Measurements from ENCODE around the gene THEMIS.

Gene THEMIS

GRCh38 chr6:127737768-127738167, 163.1 kb downstream of the THEMIS start:
- TF ChIP-seq CTCF (conservative IDR thresholded peaks at IDR 0.05; ENCODE audit: control insufficient read depth, insufficient read depth, low read depth, low read length) = no peak
- H3K4me3 ChIP-seq (ENCODE audit: control insufficient read depth, low read depth, low read length) = no peak overlapping the region
- peak; percentile 5 for DNase-seq (ENCODE audit: low read depth)

GRCh38 chr6:127737009-127737486, 163.8 kb downstream of the THEMIS start:
- H3K4me3 ChIP-seq (ENCODE audit: control insufficient read depth, low read depth, low read length) = no peak overlapping the region
- DNase-seq (ENCODE audit: low read depth) = peak; percentile 74
- peak; percentile 70 for TF ChIP-seq CTCF (conservative IDR thresholded peaks at IDR 0.05; ENCODE audit: control insufficient read depth, insufficient read depth, low read depth, low read length)

GRCh38 chr6:127732927-127733326, 167.9 kb downstream of the THEMIS start:
- no peak overlapping the region for H3K4me3 ChIP-seq (ENCODE audit: control insufficient read depth, low read depth, low read length)
- TF ChIP-seq CTCF (conservative IDR thresholded peaks at IDR 0.05; ENCODE audit: control insufficient read depth, insufficient read depth, low read depth, low read length) = no peak
- DNase-seq (ENCODE audit: low read depth) = no peak

GRCh38 chr6:127727260-127727953, 173.5 kb downstream of the THEMIS start:
- H3K4me3 ChIP-seq (ENCODE audit: control insufficient read depth, low read depth, low read length) = no peak overlapping the region
- no peak for DNase-seq (ENCODE audit: low read depth)
- TF ChIP-seq CTCF (conservative IDR thresholded peaks at IDR 0.05; ENCODE audit: control insufficient read depth, insufficient read depth, low read depth, low read length) = no peak

GRCh38 chr6:127725821-127726220, 175.0 kb downstream of the THEMIS start:
- no peak for DNase-seq (ENCODE audit: low read depth)
- no peak for TF ChIP-seq CTCF (conservative IDR thresholded peaks at IDR 0.05; ENCODE audit: control insufficient read depth, insufficient read depth, low read depth, low read length)
- H3K4me3 ChIP-seq (ENCODE audit: control insufficient read depth, low read depth, low read length) = no peak overlapping the region

- no peak overlapping the region for H3K4me3 ChIP-seq (ENCODE audit: control insufficient read depth, low read depth, low read length)
- no peak for DNase-seq (ENCODE audit: low read depth)
- no peak for TF ChIP-seq CTCF (conservative IDR thresholded peaks at IDR 0.05; ENCODE audit: control insufficient read depth, insufficient read depth, low read depth, low read length)
Observed at GRCh38 chr6:127718694-127719093, 182.2 kb downstream of the THEMIS start.
